Peyer's patch (tissue), 4 donors: Measurements from ENCODE around the gene NAV3. TPM values are rescaled to one million over a fixed set of nuclear protein-coding genes. Genes with fewer than 3 reads are reported as not detected.

Source experiments
- DNase-seq, 3 donors: peaks; one replicate each; pipeline ENCODE4 v3.0.0-alpha.2; 2017 to 2019
- H3K27ac ChIP-seq, 4 donors: fragments of 200-600 bp; sonication (generic); one replicate each; pipeline ENCODE4 v1.5.1; 2016 to 2019
- H3K27me3 ChIP-seq, 2 donors: fragments of 200-600 bp; sonication (generic); one replicate each; pipeline ENCODE4 v1.5.1; 2019
- H3K36me3 ChIP-seq, 3 donors: fragments of 200-600 bp; sonication (generic); one replicate each; pipeline ENCODE4 v1.5.1; 2016 to 2019
- H3K4me1 ChIP-seq, 4 donors: fragments of 200-600 bp; sonication (generic); one replicate each; pipeline ENCODE4 v1.5.1; 2016 to 2019
- H3K4me3 ChIP-seq, 4 donors: fragments of 200-600 bp; sonication (generic); 1 replicate in 3 of 4; 2 replicates in 1 of 4; pipeline ENCODE4 v1.5.1; 2016 to 2019; ENCODE audit warnings: mild to moderate bottlenecking in 1 of 4
- H3K9me3 ChIP-seq, 4 donors: fragments of 200-600 bp; sonication (generic); one replicate each; pipeline ENCODE4 v1.5.1; 2016 to 2019; ENCODE audit warnings: mild to moderate bottlenecking in 1 of 4
- POLR2A ChIP-seq, 2 donors: fragments of 450-650 bp; IDR thresholded peaks; one replicate each; pipeline ENCODE4 v1.5.1; 2017; ENCODE audit warnings: antibody characterized with exemption in 2 of 2, mild to moderate bottlenecking in 2 of 2, moderate library complexity in 2 of 2
- total RNA-seq, 4 donors: library from RNA; depleted of rRNA; stranded (reverse); fragments of >200 nt; gene quantifications; one replicate each; pipeline ENCODE4 v1.1.0, GENCODE V29; 2016
- TF ChIP-seq, protein P1 (sequence below), 6 experiments: fragments of 450-650 bp in 4 of 6; fragments of 200-600 bp in 2 of 6; sonication (generic) in 1 of 6; IDR thresholded peaks; one replicate each; pipeline ENCODE4 v1.5.1; 2017 to 2019; ENCODE audit warnings: antibody characterized with exemption in 6 of 6, mild to moderate bottlenecking in 3 of 6, moderate library complexity in 1 of 6

Gene NAV3
- total RNA-seq, 4 donors from 2014 or later: 1.9 to 4.1 (median 2.8) TPM

- H3K9me3 ChIP-seq: no peaks in the 10 kb centered on the region
- H3K27ac ChIP-seq: no peak overlapping the region
- no peaks in the 10 kb centered on the region for H3K4me1 ChIP-seq
- no peaks in the 10 kb centered on the region for H3K27me3 ChIP-seq
- no peak overlapping the region for H3K4me3 ChIP-seq
- no peaks in the 10 kb centered on the region for H3K36me3 ChIP-seq
- TF ChIP-seq, protein P1, sequence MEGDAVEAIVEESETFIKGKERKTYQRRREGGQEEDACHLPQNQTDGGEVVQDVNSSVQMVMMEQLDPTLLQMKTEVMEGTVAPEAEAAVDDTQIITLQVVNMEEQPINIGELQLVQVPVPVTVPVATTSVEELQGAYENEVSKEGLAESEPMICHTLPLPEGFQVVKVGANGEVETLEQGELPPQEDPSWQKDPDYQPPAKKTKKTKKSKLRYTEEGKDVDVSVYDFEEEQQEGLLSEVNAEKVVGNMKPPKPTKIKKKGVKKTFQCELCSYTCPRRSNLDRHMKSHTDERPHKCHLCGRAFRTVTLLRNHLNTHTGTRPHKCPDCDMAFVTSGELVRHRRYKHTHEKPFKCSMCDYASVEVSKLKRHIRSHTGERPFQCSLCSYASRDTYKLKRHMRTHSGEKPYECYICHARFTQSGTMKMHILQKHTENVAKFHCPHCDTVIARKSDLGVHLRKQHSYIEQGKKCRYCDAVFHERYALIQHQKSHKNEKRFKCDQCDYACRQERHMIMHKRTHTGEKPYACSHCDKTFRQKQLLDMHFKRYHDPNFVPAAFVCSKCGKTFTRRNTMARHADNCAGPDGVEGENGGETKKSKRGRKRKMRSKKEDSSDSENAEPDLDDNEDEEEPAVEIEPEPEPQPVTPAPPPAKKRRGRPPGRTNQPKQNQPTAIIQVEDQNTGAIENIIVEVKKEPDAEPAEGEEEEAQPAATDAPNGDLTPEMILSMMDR (IDR thresholded peaks at IDR 0.05): no peak
- no peak for TF ChIP-seq POLR2A (IDR thresholded peaks at IDR 0.05)
- no peak for DNase-seq
Measured at GRCh38 chr12:77813558-77813957, 17.1 kb upstream of the NAV3 start.

- H3K27me3 ChIP-seq: no peaks in the 10 kb centered on the region
- no peak overlapping the region for H3K27ac ChIP-seq
- H3K4me1 ChIP-seq: no peaks in the 10 kb centered on the region
- DNase-seq: no peak
- no peaks in the 10 kb centered on the region for H3K36me3 ChIP-seq
- H3K9me3 ChIP-seq: no peaks in the 10 kb centered on the region
- no peak overlapping the region for H3K4me3 ChIP-seq
- TF ChIP-seq, protein P1 (IDR thresholded peaks at IDR 0.05): no peak
- TF ChIP-seq POLR2A (IDR thresholded peaks at IDR 0.05): no peak
Measured at GRCh38 chr12:77814386-77814785, 16.3 kb upstream of the NAV3 start.

DNA sequence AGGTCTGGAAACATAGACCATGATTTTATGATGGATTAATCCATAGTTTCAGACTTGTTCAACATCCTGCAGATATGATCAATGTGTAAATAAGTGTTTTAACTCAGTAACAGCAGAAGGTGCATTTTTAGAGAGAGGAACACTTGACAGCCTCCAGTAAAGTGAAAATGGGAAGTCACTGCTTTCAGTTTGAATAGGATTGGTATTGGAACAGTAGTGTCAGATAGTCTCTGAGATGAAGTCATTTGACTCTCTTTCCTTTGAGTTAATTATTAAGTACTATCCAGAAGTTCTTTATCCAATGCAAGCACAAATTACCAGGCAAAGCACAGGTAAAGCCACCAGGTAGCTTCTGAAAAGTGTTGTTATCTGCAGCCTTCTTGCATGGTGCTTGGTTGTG, 14.5 kb upstream of the NAV3 start:
- DNase-seq: no peak
- Histone ChIP-seq H3K27me3 (no peaks in the 10 kb centered on the region), H3K4me1 (no peaks in the 10 kb centered on the region), H3K27ac (no peak overlapping the region), H3K4me3 (no peak overlapping the region), H3K9me3 (no peaks in the 10 kb centered on the region), H3K36me3 (no peaks in the 10 kb centered on the region)
- TF ChIP-seq, protein P1 (IDR thresholded peaks at IDR 0.05): no peak

- H3K9me3 ChIP-seq: no peaks in the 10 kb centered on the region
- TF ChIP-seq, protein P1 (IDR thresholded peaks at IDR 0.05): no peak
- TF ChIP-seq POLR2A (IDR thresholded peaks at IDR 0.05): no peak
- no peaks in the 10 kb centered on the region for H3K4me1 ChIP-seq
- H3K27ac ChIP-seq: no peak overlapping the region
- no peak for DNase-seq
- no peak overlapping the region for H3K4me3 ChIP-seq
- H3K36me3 ChIP-seq: no peaks in the 10 kb centered on the region
- H3K27me3 ChIP-seq: no peaks in the 10 kb centered on the region
Measured at GRCh38 chr12:77817276-77817675, 13.4 kb upstream of the NAV3 start.

- no peaks in the 10 kb centered on the region for H3K36me3 ChIP-seq
- DNase-seq: no peak
- H3K4me1 ChIP-seq: no peaks in the 10 kb centered on the region
- no peak overlapping the region for H3K4me3 ChIP-seq
- no peak overlapping the region for H3K27ac ChIP-seq
- no peaks in the 10 kb centered on the region for H3K27me3 ChIP-seq
- no peaks in the 10 kb centered on the region for H3K9me3 ChIP-seq
- TF ChIP-seq, protein P1 (IDR thresholded peaks at IDR 0.05): no peak
- TF ChIP-seq POLR2A (IDR thresholded peaks at IDR 0.05): no peak
Measured at GRCh38 chr12:77818351-77818750, 12.3 kb upstream of the NAV3 start.

- H3K36me3 ChIP-seq: no peaks in the 10 kb centered on the region
- H3K27ac ChIP-seq: no peak overlapping the region
- no peaks in the 10 kb centered on the region for H3K27me3 ChIP-seq
- DNase-seq: no peak
- no peak overlapping the region for H3K4me3 ChIP-seq
- TF ChIP-seq, protein P1 (IDR thresholded peaks at IDR 0.05): no peak
- TF ChIP-seq POLR2A (IDR thresholded peaks at IDR 0.05): no peak
- no peaks in the 10 kb centered on the region for H3K9me3 ChIP-seq
- H3K4me1 ChIP-seq: no peaks in the 10 kb centered on the region
Measured at GRCh38 chr12:77821699-77822203, 8.9 kb upstream of the NAV3 start.
